ENCODE measurements around the gene ADGRL1.

Gene ADGRL1

GRCh38 chr19:14156122-14156521 lies 49.8 kb downstream of the ADGRL1 start:
- no peak for TF ChIP-seq CEBPB (IDR thresholded peaks at IDR 0.05)
- TF ChIP-seq RAD21 (IDR thresholded peaks at IDR 0.05; ENCODE audit: low read depth): no peak
- TF ChIP-seq YY1 (IDR thresholded peaks at IDR 0.05; ENCODE audit: low read depth): no peak
- TF ChIP-seq TAF1 (IDR thresholded peaks at IDR 0.05; ENCODE audit: low read depth): no peak
- TF ChIP-seq USF1 (IDR thresholded peaks at IDR 0.05): no peak
- TF ChIP-seq EGR1 (IDR thresholded peaks at IDR 0.05): no peak
- TF ChIP-seq FOXM1 (IDR thresholded peaks at IDR 0.05; ENCODE audit: borderline replicate concordance, low read depth): no peak
- no peak for TF ChIP-seq TEAD4 (IDR thresholded peaks at IDR 0.05)
- no peak for TF ChIP-seq ZBTB7A (IDR thresholded peaks at IDR 0.05; ENCODE audit: low read depth)
- no peak for TF ChIP-seq CREB1 (IDR thresholded peaks at IDR 0.05; ENCODE audit: low read depth)
- TF ChIP-seq REST (IDR thresholded peaks at IDR 0.05; ENCODE audit: low read depth): no peak
- TF ChIP-seq MAX (IDR thresholded peaks at IDR 0.05): no peak
- TF ChIP-seq NFIC (IDR thresholded peaks at IDR 0.05): no peak
- TF ChIP-seq EP300 (IDR thresholded peaks at IDR 0.05; ENCODE audit: borderline replicate concordance): no peak
- no peak for TF ChIP-seq TCF12 (IDR thresholded peaks at IDR 0.05; ENCODE audit: low read depth)

GRCh38 chr19:14155371-14155770 lies 50.6 kb downstream of the ADGRL1 start:
- TF ChIP-seq REST (IDR thresholded peaks at IDR 0.05; ENCODE audit: low read depth): no peak

- TF ChIP-seq USF1 (IDR thresholded peaks at IDR 0.05) (no peak), YY1 (IDR thresholded peaks at IDR 0.05; ENCODE audit: low read depth) (no peak), CREB1 (IDR thresholded peaks at IDR 0.05; ENCODE audit: low read depth) (no peak), TAF1 (IDR thresholded peaks at IDR 0.05; ENCODE audit: low read depth) (no peak), RAD21 (IDR thresholded peaks at IDR 0.05; ENCODE audit: low read depth) (no peak), ZBTB7A (IDR thresholded peaks at IDR 0.05; ENCODE audit: low read depth) (no peak)
Measured at GRCh38 chr19:14152713-14153112, 53.3 kb downstream of the ADGRL1 start.

- TF ChIP-seq TCF12 (IDR thresholded peaks at IDR 0.05; ENCODE audit: low read depth) (no peak), FOXM1 (IDR thresholded peaks at IDR 0.05; ENCODE audit: borderline replicate concordance, low read depth) (no peak), USF1 (IDR thresholded peaks at IDR 0.05) (no peak), RAD21 (IDR thresholded peaks at IDR 0.05; ENCODE audit: low read depth) (no peak), EGR1 (IDR thresholded peaks at IDR 0.05) (no peak), CEBPB (IDR thresholded peaks at IDR 0.05) (no peak), EP300 (IDR thresholded peaks at IDR 0.05; ENCODE audit: borderline replicate concordance) (no peak)
Measured at GRCh38 chr19:14150770-14151661, 55.0 kb downstream of the ADGRL1 start.

- TF ChIP-seq REST (IDR thresholded peaks at IDR 0.05; ENCODE audit: low read depth) (no peak), FOXM1 (IDR thresholded peaks at IDR 0.05; ENCODE audit: borderline replicate concordance, low read depth) (no peak), CEBPB (IDR thresholded peaks at IDR 0.05) (no peak)
Measured at GRCh38 chr19:14150041-14150769, 55.8 kb downstream of the ADGRL1 start.
